HepG2 (cell line): ENCODE data around the gene TPM1. TPM values are rescaled to one million over a fixed set of nuclear protein-coding genes. Genes with fewer than 3 reads are reported as not detected.

Source experiments
- ASH2L ChIP-seq: fragments of 300-600, 200-600 bp; sonication (generic); IDR thresholded peaks from 2 replicates; pipeline ENCODE4 v1.7.0; 2017; ENCODE audit warnings: low read depth, mild to moderate bottlenecking, moderate library complexity, mixed read lengths, low read length; ENCODE audit not compliant: insufficient read length
- KLF13 ChIP-seq: sonication (generic); formaldehyde crosslinking; IDR thresholded peaks from 2 replicates; pipeline ENCODE4 v1.4.0; 2020; ENCODE audit warnings: mild to moderate bottlenecking, missing genetic modification reagents
- NR0B2 ChIP-seq: sonication (generic); formaldehyde crosslinking; IDR thresholded peaks from 2 replicates; pipeline ENCODE4 v1.4.0; 2020; ENCODE audit warnings: mild to moderate bottlenecking, missing genetic modification reagents
- NR2C2 ChIP-seq: sonication (generic); formaldehyde crosslinking; IDR thresholded peaks from 2 replicates; pipeline ENCODE4 v1.4.0; 2020; ENCODE audit warnings: missing genetic modification reagents, mild to moderate bottlenecking, moderate library complexity, borderline replicate concordance
- RARA ChIP-seq: IDR thresholded peaks from 2 replicates; pipeline ENCODE4 v1.6.1; 2016; ENCODE audit warnings: missing genetic modification reagents, missing compliant biosample characterization
- RBM22 ChIP-seq: fragments of 200-400 bp; formaldehyde crosslinking; optimal IDR thresholded peaks from 2 replicates; pipeline ENCODE3; 2017; ENCODE audit warnings: mild to moderate bottlenecking, low read length, moderate library complexity
- RERE ChIP-seq: IDR thresholded peaks from 2 replicates; pipeline ENCODE4 v1.6.1; 2016; ENCODE audit warnings: low read depth, missing genetic modification reagents, missing compliant biosample characterization
- REXO4 ChIP-seq: sonication (generic); formaldehyde crosslinking; IDR thresholded peaks from 2 replicates; pipeline ENCODE4 v1.8.0; 2022; ENCODE audit warnings: missing genetic modification reagents, mild to moderate bottlenecking, borderline replicate concordance
- TERF1 ChIP-seq: sonication (generic); formaldehyde crosslinking; IDR thresholded peaks from 2 replicates; pipeline ENCODE4 v1.8.0; 2022; ENCODE audit warnings: mild to moderate bottlenecking, missing genetic modification reagents, moderate library complexity
- XRCC5 ChIP-seq: fragments of 200-400 bp; formaldehyde crosslinking; optimal IDR thresholded peaks from 2 replicates; pipeline ENCODE3; 2017; ENCODE audit warnings: mild to moderate bottlenecking, low read length
- ZNF292 ChIP-seq: sonication (generic); formaldehyde crosslinking; IDR thresholded peaks from 2 replicates; pipeline ENCODE4 v1.8.1; 2022; ENCODE audit warnings: mild to moderate bottlenecking, low read depth, missing genetic modification reagents, borderline replicate concordance
- ZNF33A ChIP-seq: sonication (generic); formaldehyde crosslinking; IDR thresholded peaks from 2 replicates; pipeline ENCODE4 v1.5.1; 2020; ENCODE audit warnings: missing genetic modification reagents, mild to moderate bottlenecking, moderate library complexity, borderline replicate concordance
- polyA plus RNA-seq, 8 experiments: library from polyadenylated mRNA; depleted of rRNA in 3 of 8; stranded (reverse) in 7 of 8; unstranded in 1 of 8; fragments of >200 nt; fragmentation: Illumina TruSeq in 4 of 8; extraction: Trizol in 4 of 8; gene quantifications; 2 replicates each; pipeline versions ENCODE4 v1.2.1 to v1.2.3, GENCODE V29; 2011 to 2016; ENCODE audit warnings: low read depth in 4 of 8, missing spikeins in 1 of 8, mixed read lengths in 1 of 8; ENCODE audit not compliant: insufficient read depth in 1 of 8
- total RNA-seq, 5 experiments: library from RNA; depleted of rRNA; stranded (reverse); fragments of >200 nt; fragmentation: Illumina TruSeq; extraction: Trizol; gene quantifications; 2 replicates each; pipeline ENCODE4 v1.2.3, GENCODE V29; 2016; ENCODE audit warnings: low read depth in 1 of 5
- TF ChIP-seq, protein P1 (sequence below): IDR thresholded peaks from 2 replicates; pipeline ENCODE4 v1.6.1; 2018; ENCODE audit warnings: missing genetic modification reagents, mild to moderate bottlenecking, missing compliant biosample characterization
- TF ChIP-seq, protein P2 (sequence below): IDR thresholded peaks from 2 replicates; pipeline ENCODE4 v1.6.1; 2016; ENCODE audit warnings: missing genetic modification reagents, missing compliant biosample characterization
- TF ChIP-seq, protein P3 (sequence below): sonication (generic); formaldehyde crosslinking; IDR thresholded peaks from 2 replicates; pipeline ENCODE4 v1.4.0; 2020; ENCODE audit warnings: missing genetic modification reagents
- TF ChIP-seq, protein P4 (sequence below): sonication (generic); formaldehyde crosslinking; conservative IDR thresholded peaks from 2 replicates; pipeline ENCODE4 v1.8.0; 2022; ENCODE audit warnings: low read depth, missing genetic modification reagents

The TPM1 gene
- total and polyA plus RNA-seq, 2 of the 13 experiments (the other 11 are each of a cell fraction or from before 2014, with no cell fraction given) = 98.9 to 109 TPM

GRCh38 chr15:63048115-63048775, 5.7 kb downstream of the TPM1 start (continued):
- TF ChIP-seq, protein P1, sequence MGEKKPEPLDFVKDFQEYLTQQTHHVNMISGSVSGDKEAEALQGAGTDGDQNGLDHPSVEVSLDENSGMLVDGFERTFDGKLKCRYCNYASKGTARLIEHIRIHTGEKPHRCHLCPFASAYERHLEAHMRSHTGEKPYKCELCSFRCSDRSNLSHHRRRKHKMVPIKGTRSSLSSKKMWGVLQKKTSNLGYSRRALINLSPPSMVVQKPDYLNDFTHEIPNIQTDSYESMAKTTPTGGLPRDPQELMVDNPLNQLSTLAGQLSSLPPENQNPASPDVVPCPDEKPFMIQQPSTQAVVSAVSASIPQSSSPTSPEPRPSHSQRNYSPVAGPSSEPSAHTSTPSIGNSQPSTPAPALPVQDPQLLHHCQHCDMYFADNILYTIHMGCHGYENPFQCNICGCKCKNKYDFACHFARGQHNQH (CRISPR knock-in tag) = peak; percentile 87
- peak; percentile 82 for TF ChIP-seq XRCC5
- TF ChIP-seq RBM22 = no peak
- TF ChIP-seq RERE (CRISPR knock-in tag) = no peak
- TF ChIP-seq ZNF292 = peak; percentile 69
- peak; percentile 66; the same call in 1 of the 2 replicates for TF ChIP-seq NR0B2 (CRISPR knock-in tag)
- TF ChIP-seq RARA = peak; percentile 48; the same call in 1 of the 2 replicates
- TF ChIP-seq REXO4 (CRISPR knock-in tag) = no peak
- TF ChIP-seq NR2C2 (CRISPR knock-in tag) = peak; percentile 69
- TF ChIP-seq KLF13 (CRISPR knock-in tag) = no peak
- TF ChIP-seq ASH2L = peak; percentile 32
- no peak for TF ChIP-seq TERF1 (CRISPR knock-in tag)
- TF ChIP-seq, protein P2, sequence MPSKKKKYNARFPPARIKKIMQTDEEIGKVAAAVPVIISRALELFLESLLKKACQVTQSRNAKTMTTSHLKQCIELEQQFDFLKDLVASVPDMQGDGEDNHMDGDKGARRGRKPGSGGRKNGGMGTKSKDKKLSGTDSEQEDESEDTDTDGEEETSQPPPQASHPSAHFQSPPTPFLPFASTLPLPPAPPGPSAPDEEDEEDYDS (CRISPR knock-in tag) = peak; percentile 41; the same call in 1 of the 2 replicates
- no peak for TF ChIP-seq ZNF33A (CRISPR knock-in tag)
- TF ChIP-seq, protein P3, sequence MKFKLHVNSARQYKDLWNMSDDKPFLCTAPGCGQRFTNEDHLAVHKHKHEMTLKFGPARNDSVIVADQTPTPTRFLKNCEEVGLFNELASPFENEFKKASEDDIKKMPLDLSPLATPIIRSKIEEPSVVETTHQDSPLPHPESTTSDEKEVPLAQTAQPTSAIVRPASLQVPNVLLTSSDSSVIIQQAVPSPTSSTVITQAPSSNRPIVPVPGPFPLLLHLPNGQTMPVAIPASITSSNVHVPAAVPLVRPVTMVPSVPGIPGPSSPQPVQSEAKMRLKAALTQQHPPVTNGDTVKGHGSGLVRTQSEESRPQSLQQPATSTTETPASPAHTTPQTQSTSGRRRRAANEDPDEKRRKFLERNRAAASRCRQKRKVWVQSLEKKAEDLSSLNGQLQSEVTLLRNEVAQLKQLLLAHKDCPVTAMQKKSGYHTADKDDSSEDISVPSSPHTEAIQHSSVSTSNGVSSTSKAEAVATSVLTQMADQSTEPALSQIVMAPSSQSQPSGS = peak; percentile 16; the same call in 1 of the 2 replicates
- TF ChIP-seq, protein P4, sequence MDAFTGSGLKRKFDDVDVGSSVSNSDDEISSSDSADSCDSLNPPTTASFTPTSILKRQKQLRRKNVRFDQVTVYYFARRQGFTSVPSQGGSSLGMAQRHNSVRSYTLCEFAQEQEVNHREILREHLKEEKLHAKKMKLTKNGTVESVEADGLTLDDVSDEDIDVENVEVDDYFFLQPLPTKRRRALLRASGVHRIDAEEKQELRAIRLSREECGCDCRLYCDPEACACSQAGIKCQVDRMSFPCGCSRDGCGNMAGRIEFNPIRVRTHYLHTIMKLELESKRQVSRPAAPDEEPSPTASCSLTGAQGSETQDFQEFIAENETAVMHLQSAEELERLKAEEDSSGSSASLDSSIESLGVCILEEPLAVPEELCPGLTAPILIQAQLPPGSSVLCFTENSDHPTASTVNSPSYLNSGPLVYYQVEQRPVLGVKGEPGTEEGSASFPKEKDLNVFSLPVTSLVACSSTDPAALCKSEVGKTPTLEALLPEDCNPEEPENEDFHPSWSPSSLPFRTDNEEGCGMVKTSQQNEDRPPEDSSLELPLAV (CRISPR knock-in tag) = no peak
